IMR-90 (cell line): ENCODE results near the gene CORO1A. TPM values are rescaled to one million over a fixed set of nuclear protein-coding genes. Genes with fewer than 3 reads are reported as not detected.

Experiments used
- ATAC-seq: fragments of 200-7000 bp; cut with Tn5 transposase; 2 replicates; pipeline ENCODE4 v1.9.1; 2020; ENCODE audit warnings: low read depth, mild to moderate bottlenecking, moderate library complexity
- BruUV-seq: library from RNA; stranded (reverse); fragments of 400-500 nt; replicated peaks from 2 replicates; lab custom pipeline; 2021; lab: Mats Ljungman, UMichigan
- CTCF ChIA-PET: fragments of 300-600 bp; formaldehyde crosslinking; extraction: SDS; loops from one replicate; lab custom pipeline; 2021; ENCODE audit warnings: antibody characterized with exemption; lab: Yijun Ruan, JAX
- POLR2A ChIA-PET: fragments of 300-600 bp; sonication (Branson Sonifier 250); formaldehyde crosslinking; loops from one replicate; lab custom pipeline; 2022; ENCODE audit warnings: antibody characterized with exemption; ENCODE audit not compliant: unreplicated experiment; lab: Charles Lee
- DNase-seq: peaks from one replicate; pipeline ENCODE4 v3.0.0; 2013
- H2AFZ ChIP-seq: replicated peaks from 2 replicates; pipeline ENCODE3; 2013; ENCODE audit warnings: low read length, mild to moderate bottlenecking; ENCODE audit not compliant: poor library complexity
- H2AK5ac ChIP-seq: 2 replicates; pipeline ENCODE4 v1.6.1; 2013; ENCODE audit warnings: low read depth, low read length, inconsistent platforms
- H2AK9ac ChIP-seq: replicated peaks from 2 replicates; pipeline ENCODE3; 2013; ENCODE audit warnings: mild to moderate bottlenecking, low read depth, low read length, moderate library complexity; ENCODE audit not compliant: poor library complexity
- H2BK120ac ChIP-seq: 2 replicates; pipeline ENCODE4 v1.6.1; 2013; ENCODE audit warnings: low read depth, low read length, inconsistent platforms
- H2BK15ac ChIP-seq: 3 replicates; pipeline ENCODE4 v1.6.1; 2013; ENCODE audit warnings: low read depth, low read length, inconsistent platforms
- H2BK20ac ChIP-seq: 2 replicates; pipeline ENCODE4 v1.6.1; 2013; ENCODE audit warnings: low read depth, mild to moderate bottlenecking, inconsistent platforms, low read length, moderate library complexity
- H2BK5ac ChIP-seq: 2 replicates; pipeline ENCODE4 v1.6.1; 2013; ENCODE audit warnings: mild to moderate bottlenecking, low read depth, low read length, inconsistent platforms; ENCODE audit not compliant: poor library complexity, severe bottlenecking
- H3K14ac ChIP-seq: replicated peaks from 2 replicates; pipeline ENCODE4 v1.6.1; 2013; ENCODE audit warnings: low read depth, low read length, inconsistent platforms
- H3K18ac ChIP-seq: 2 replicates; pipeline ENCODE4 v1.6.1; 2013; ENCODE audit warnings: low read depth, low read length, control low read depth
- H3K23ac ChIP-seq: 2 replicates; pipeline ENCODE4 v1.6.1; 2013; ENCODE audit warnings: low read depth, low read length, inconsistent platforms
- H3K27ac ChIP-seq: 2 replicates; pipeline ENCODE4 v1.5.1; 2013; ENCODE audit warnings: mild to moderate bottlenecking, control low read depth, low read length; ENCODE audit not compliant: insufficient read depth
- H3K27me3 ChIP-seq: 2 replicates; pipeline ENCODE4 v1.6.1; 2013; ENCODE audit warnings: low read length; ENCODE audit not compliant: control insufficient read depth, insufficient read depth
- H3K36me3 ChIP-seq: 2 replicates; pipeline ENCODE4 v1.6.1; 2013; ENCODE audit warnings: low read length, mixed read lengths; ENCODE audit not compliant: control insufficient read depth, insufficient read depth
- H3K4ac ChIP-seq: 2 replicates; pipeline ENCODE4 v1.6.1; 2013; ENCODE audit warnings: low read depth, low read length, inconsistent platforms
- H3K4me1 ChIP-seq: 2 replicates; pipeline ENCODE4 v1.6.1; 2013; ENCODE audit warnings: low read length, mixed read lengths; ENCODE audit not compliant: control insufficient read depth, insufficient read depth
- H3K4me2 ChIP-seq: 2 replicates; pipeline ENCODE4 v1.6.1; 2013; ENCODE audit warnings: low read depth, mild to moderate bottlenecking, control low read depth, low read length, moderate library complexity
- H3K4me3 ChIP-seq: 2 replicates; pipeline ENCODE4 v1.5.1; 2013; ENCODE audit warnings: low read depth, mild to moderate bottlenecking, control low read depth, low read length, moderate library complexity; ENCODE audit not compliant: insufficient read depth
- H3K56ac ChIP-seq: 2 replicates; pipeline ENCODE4 v1.6.1; 2013; ENCODE audit warnings: low read length, inconsistent platforms; ENCODE audit not compliant: insufficient read depth; ENCODE audit errors: extremely low read depth
- H3K79me1 ChIP-seq, 2 experiments: 2 replicates each; pipeline ENCODE4 v1.6.1; 2013; ENCODE audit warnings: low read length in 2 of 2, inconsistent platforms in 1 of 2, low read depth in 1 of 2
- H3K9ac ChIP-seq: 2 replicates; pipeline ENCODE4 v1.6.1; 2013; ENCODE audit warnings: low read depth, low read length, control low read depth
- H3K9me1 ChIP-seq: 2 replicates; pipeline ENCODE4 v1.6.1; 2013; ENCODE audit warnings: low read length, inconsistent platforms; ENCODE audit not compliant: insufficient read depth
- H3K9me3 ChIP-seq: 2 replicates; pipeline ENCODE4 v1.6.1; 2013; ENCODE audit warnings: low read length; ENCODE audit not compliant: control insufficient read depth, insufficient read depth
- H4K20me1 ChIP-seq: 2 replicates; pipeline ENCODE4 v1.6.1; 2013; ENCODE audit warnings: low read length, inconsistent platforms; ENCODE audit not compliant: insufficient read depth
- H4K5ac ChIP-seq: 2 replicates; pipeline ENCODE4 v1.6.1; 2013; ENCODE audit warnings: mild to moderate bottlenecking, low read depth, low read length, control low read depth
- H4K8ac ChIP-seq, 2 experiments: 2 replicates each; pipeline ENCODE4 v1.6.1; 2013; ENCODE audit warnings: low read depth in 2 of 2, low read length in 2 of 2, control low read depth in 1 of 2, inconsistent platforms in 1 of 2
- H4K91ac ChIP-seq: 2 replicates; pipeline ENCODE4 v1.6.1; 2013; ENCODE audit warnings: low read depth, low read length, inconsistent platforms; ENCODE audit not compliant: insufficient read depth
- BHLHE40 ChIP-seq: fragments of 150-350 bp; IDR thresholded peaks from 2 replicates; pipeline ENCODE4 v1.6.1; 2016; ENCODE audit warnings: mild to moderate bottlenecking, low read depth, low read length
- CEBPB ChIP-seq: IDR thresholded peaks from 2 replicates; pipeline ENCODE4 v1.6.1; 2012; ENCODE audit warnings: low read depth, low read length, improper control_type of control experiment
- CHD1 ChIP-seq: IDR thresholded peaks from 2 replicates; pipeline ENCODE4 v1.6.1; 2012; ENCODE audit warnings: low read depth, low read length, improper control_type of control experiment
- CTCF ChIP-seq: conservative IDR thresholded peaks from 2 replicates; pipeline ENCODE4 v1.5.1; 2012; ENCODE audit warnings: mild to moderate bottlenecking, low read depth, low read length, improper control_type of control experiment
- MAFK ChIP-seq: IDR thresholded peaks from 2 replicates; pipeline ENCODE4 v1.6.1; 2012; ENCODE audit warnings: low read depth, low read length, improper control_type of control experiment
- MAZ ChIP-seq: IDR thresholded peaks from 2 replicates; pipeline ENCODE4 v1.6.1; 2012; ENCODE audit warnings: low read depth, mild to moderate bottlenecking, low read length, improper control_type of control experiment, moderate library complexity, borderline replicate concordance
- MXI1 ChIP-seq: IDR thresholded peaks from 2 replicates; pipeline ENCODE4 v1.6.1; 2012; ENCODE audit warnings: low read depth, mild to moderate bottlenecking, low read length, moderate library complexity, borderline replicate concordance
- NFE2L2 ChIP-seq: fragments of 150-350 bp; IDR thresholded peaks from 2 replicates; pipeline ENCODE4 v1.6.1; 2016; ENCODE audit warnings: low read depth, mild to moderate bottlenecking, low read length
- POLR2A ChIP-seq: IDR thresholded peaks from 2 replicates; pipeline ENCODE4 v1.6.1; 2012; ENCODE audit warnings: mild to moderate bottlenecking, low read depth, low read length
- RAD21 ChIP-seq: IDR thresholded peaks from 2 replicates; pipeline ENCODE4 v1.6.1; 2012; ENCODE audit warnings: low read length, improper control_type of control experiment
- RCOR1 ChIP-seq: IDR thresholded peaks from 2 replicates; pipeline ENCODE4 v1.6.1; 2012; ENCODE audit warnings: mild to moderate bottlenecking, low read length, improper control_type of control experiment; ENCODE audit not compliant: insufficient replicate concordance
- RFX5 ChIP-seq: IDR thresholded peaks from 2 replicates; pipeline ENCODE4 v1.8.0; 2012; ENCODE audit warnings: low read depth, mild to moderate bottlenecking, low read length, moderate library complexity
- WGBS, 2 experiments: methylation state at CpG; one replicate each; pipeline versions ENCODE4 v1.1.5 to v1.1.7; 2013; ENCODE audit warnings: missing lambda C conversion rate in 2 of 2; ENCODE audit not compliant: insufficient read length in 1 of 2; ENCODE audit errors: extremely low coverage in 2 of 2; 5-methylcytosine and 5-hydroxymethylcytosine counted together
- dilution Hi-C: fragments of 300-500 bp; cut with HindIII; formaldehyde crosslinking; loops from one replicate; pipeline ENCODE4 v1.14.3; 2018; ENCODE audit warnings: low sequenced_read_pairs; ENCODE audit not compliant: unreplicated experiment
- in situ Hi-C: fragments of 300-500 bp; cut with MboI; formaldehyde crosslinking; loops from 3 replicates; pipeline ENCODE4 v1.14.3; 2019; ENCODE audit warnings: low sequenced_read_pairs, inconsistent platforms, mixed read lengths
- intact Hi-C: fragments of 100-400 bp; cut with micrococcal nuclease; formaldehyde crosslinking; loops from 2 replicates; pipeline ENCODE4 v1.10.0; 2022
- polyA plus RNA-seq, 3 experiments: library from polyadenylated mRNA; depleted of rRNA; stranded (reverse); fragments of >200 nt; gene quantifications; 2 replicates each; pipeline ENCODE4 v1.2.3, GENCODE V29; 2012; ENCODE audit warnings: low replicate concordance in 1 of 3
- total RNA-seq: library from RNA; depleted of rRNA; stranded (reverse); fragments of >200 nt; gene quantifications from 2 replicates; pipeline ENCODE4 v1.2.3, GENCODE V29; 2012
- TF ChIP-seq, protein P1 (sequence below): fragments of 150-350 bp; IDR thresholded peaks from 2 replicates; pipeline ENCODE4 v1.6.1; 2017; ENCODE audit warnings: mild to moderate bottlenecking, antibody characterized with exemption, low read length, low read depth
- TF ChIP-seq, protein P2 (sequence below): fragments of 150-350 bp; IDR thresholded peaks from 2 replicates; pipeline ENCODE4 v1.6.1; 2016; ENCODE audit warnings: low read depth, mild to moderate bottlenecking, low read length, moderate library complexity, borderline replicate concordance

CORO1A gene
- total and polyA plus RNA-seq, 2 of the 4 experiments (the other 2 are of a cell fraction) = 7.2 to 13.2 TPM

- no peak overlapping the region for H3K4me3 ChIP-seq
- H2AK9ac ChIP-seq = no peak overlapping the region
- H3K79me1 ChIP-seq = peaks cover 0 to 7% of the 10 kb centered on the region in 2 experiments; a peak in 2 of 4 replicates
- H2AFZ ChIP-seq = no peak overlapping the region
- H2BK120ac ChIP-seq = no peak overlapping the region
- H3K4me2 ChIP-seq = no peak overlapping the region
- no peak overlapping the region for H2BK15ac ChIP-seq
- peaks cover 2% of the 10 kb centered on the region; the same call in 1 of the 2 replicates for H3K4me1 ChIP-seq
- H3K56ac ChIP-seq = no peak overlapping the region
- H3K18ac ChIP-seq = no peak overlapping the region
- no peak overlapping the region for H3K27ac ChIP-seq
- H2BK5ac ChIP-seq = no peak overlapping the region
- TF ChIP-seq, protein P1, sequence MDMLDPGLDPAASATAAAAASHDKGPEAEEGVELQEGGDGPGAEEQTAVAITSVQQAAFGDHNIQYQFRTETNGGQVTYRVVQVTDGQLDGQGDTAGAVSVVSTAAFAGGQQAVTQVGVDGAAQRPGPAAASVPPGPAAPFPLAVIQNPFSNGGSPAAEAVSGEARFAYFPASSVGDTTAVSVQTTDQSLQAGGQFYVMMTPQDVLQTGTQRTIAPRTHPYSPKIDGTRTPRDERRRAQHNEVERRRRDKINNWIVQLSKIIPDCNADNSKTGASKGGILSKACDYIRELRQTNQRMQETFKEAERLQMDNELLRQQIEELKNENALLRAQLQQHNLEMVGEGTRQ = no peak
- TF ChIP-seq RAD21 (no peak), CHD1 (no peak), MAZ (no peak), MAFK (no peak), CEBPB (no peak), MXI1 (no peak), NFE2L2 (no peak), RFX5 (no peak), RCOR1 (no peak), POLR2A (no peak), BHLHE40 (no peak), CTCF (no peak)
- TF ChIP-seq, protein P2, sequence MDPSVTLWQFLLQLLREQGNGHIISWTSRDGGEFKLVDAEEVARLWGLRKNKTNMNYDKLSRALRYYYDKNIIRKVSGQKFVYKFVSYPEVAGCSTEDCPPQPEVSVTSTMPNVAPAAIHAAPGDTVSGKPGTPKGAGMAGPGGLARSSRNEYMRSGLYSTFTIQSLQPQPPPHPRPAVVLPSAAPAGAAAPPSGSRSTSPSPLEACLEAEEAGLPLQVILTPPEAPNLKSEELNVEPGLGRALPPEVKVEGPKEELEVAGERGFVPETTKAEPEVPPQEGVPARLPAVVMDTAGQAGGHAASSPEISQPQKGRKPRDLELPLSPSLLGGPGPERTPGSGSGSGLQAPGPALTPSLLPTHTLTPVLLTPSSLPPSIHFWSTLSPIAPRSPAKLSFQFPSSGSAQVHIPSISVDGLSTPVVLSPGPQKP = no peak
- no peaks in the 10 kb centered on the region for H3K9me1 ChIP-seq
- ChIA-PET CTCF (no interaction called here), POLR2A (no interaction called here)
- no peaks in the 10 kb centered on the region for H3K27me3 ChIP-seq
- H4K91ac ChIP-seq = no peak overlapping the region
- H3K14ac ChIP-seq = no peak overlapping the region
- WGBS, 2 experiments = 100% methylated on average over 1 of the region's 15 CpGs; no CpG with 5 or more reads in 1 of the 2 experiments
- no peak for DNase-seq
- H3K4ac ChIP-seq = no peak overlapping the region
- no peak for ATAC-seq
- in situ Hi-C loops (loop anchor here (25.0 kb wide), 1 partner anchor 226 kb away; the partner anchor contains the start of gene ZNF771), intact Hi-C loops (no loop called here), dilution Hi-C loops (no loop called here)
- no peak overlapping the region for H2AK5ac ChIP-seq
- no peak overlapping the region for H3K23ac ChIP-seq
- H4K8ac ChIP-seq = no peak overlapping the region
- no peak overlapping the region for H2BK20ac ChIP-seq
- peaks cover 1% of the 10 kb centered on the region; the same call in 1 of the 2 replicates for H3K36me3 ChIP-seq
- BruUV-seq = no TSS peak
- no peak overlapping the region for H3K9ac ChIP-seq
- no peaks in the 10 kb centered on the region for H3K9me3 ChIP-seq
- H4K5ac ChIP-seq = no peak overlapping the region
- H4K20me1 ChIP-seq = no peaks in the 10 kb centered on the region
These were observed 2.5 kb downstream of the CORO1A start for GRCh38 chr16:30185683-30186421.
